ENCODE results near the gene ZNFX1.
"Not testable (repeated sequence)": the region's sequence is repeated elsewhere in the genome, so short reads cannot be mapped to it uniquely, and the experiment has no call there.

The ZNFX1 gene

GRCh38 chr20:49218739-49219090 lies 59.1 kb downstream of the ZNFX1 start:
- not testable (repeated sequence) for H3K27ac ChIP-seq (ENCODE audit: low read depth, low read length); H3K9me3 ChIP-seq (ENCODE audit: control insufficient read depth in 1 of 2, low read length in 2 of 2); H3K27me3 ChIP-seq (ENCODE audit: control insufficient read depth in 1 of 2, insufficient read depth in 2 of 2, low read length in 2 of 2)
- Histone ChIP-seq H3K9ac (ENCODE audit: low read depth in 1 of 2, low read length in 2 of 2) (peak overlapping the region; percentile 18 to 89), H3K36me3 (ENCODE audit: control insufficient read depth in 1 of 2, insufficient read depth in 2 of 2, low read length in 2 of 2) (peaks cover 5 to 20% of the 10 kb centered on the region in 2 donors), H3K4me1 (ENCODE audit: control insufficient read depth in 1 of 2, insufficient read depth in 2 of 2, low read length in 2 of 2) (peaks cover 12 to 14% of the 10 kb centered on the region in 2 donors), H3K4me3 (ENCODE audit: low read depth in 1 of 2, low read length in 2 of 2) (peak overlapping the region; percentile 21 to 88)

- H3K9me3 ChIP-seq (ENCODE audit: control insufficient read depth in 1 of 2, low read length in 2 of 2): no peaks in the 10 kb centered on the region
- no peaks in the 10 kb centered on the region for H3K27me3 ChIP-seq (ENCODE audit: control insufficient read depth in 1 of 2, insufficient read depth in 2 of 2, low read length in 2 of 2)
- peaks cover 4 to 8% of the 10 kb centered on the region in 2 donors for H3K36me3 ChIP-seq (ENCODE audit: control insufficient read depth in 1 of 2, insufficient read depth in 2 of 2, low read length in 2 of 2)
- H3K4me1 ChIP-seq (ENCODE audit: control insufficient read depth in 1 of 2, insufficient read depth in 2 of 2, low read length in 2 of 2): peaks cover 12 to 14% of the 10 kb centered on the region in 2 donors
- peak overlapping the region; percentile 22 for H3K27ac ChIP-seq (ENCODE audit: low read depth, low read length)
- H3K4me3 ChIP-seq (ENCODE audit: low read depth in 1 of 2, low read length in 2 of 2): peak overlapping the region in 1 of 2 donors; percentile 41
- H3K9ac ChIP-seq (ENCODE audit: low read depth in 1 of 2, low read length in 2 of 2): no peak overlapping the region
Measured at GRCh38 chr20:49216991-49217578, 60.8 kb downstream of the ZNFX1 start.

- Histone ChIP-seq H3K27ac (ENCODE audit: low read depth, low read length) (no peak overlapping the region), H3K36me3 (ENCODE audit: control insufficient read depth in 1 of 2, insufficient read depth in 2 of 2, low read length in 2 of 2) (no peaks in the 10 kb centered on the region), H3K9ac (ENCODE audit: low read depth in 1 of 2, low read length in 2 of 2) (no peak overlapping the region), H3K9me3 (ENCODE audit: control insufficient read depth in 1 of 2, low read length in 2 of 2) (peaks cover 0 to under 1% of the 10 kb centered on the region in 2 donors), H3K4me3 (ENCODE audit: low read depth in 1 of 2, low read length in 2 of 2) (no peak overlapping the region), H3K27me3 (ENCODE audit: control insufficient read depth in 1 of 2, insufficient read depth in 2 of 2, low read length in 2 of 2) (no peaks in the 10 kb centered on the region), H3K4me1 (ENCODE audit: control insufficient read depth in 1 of 2, insufficient read depth in 2 of 2, low read length in 2 of 2) (peaks cover 6 to 9% of the 10 kb centered on the region in 2 donors)
Measured at GRCh38 chr20:49215232-49215631, 62.6 kb downstream of the ZNFX1 start.

- no peak overlapping the region for H3K9ac ChIP-seq (ENCODE audit: low read depth in 1 of 2, low read length in 2 of 2)
- H3K4me1 ChIP-seq (ENCODE audit: control insufficient read depth in 1 of 2, insufficient read depth in 2 of 2, low read length in 2 of 2): peaks cover 3 to 8% of the 10 kb centered on the region in 2 donors
- no peaks in the 10 kb centered on the region for H3K27me3 ChIP-seq (ENCODE audit: control insufficient read depth in 1 of 2, insufficient read depth in 2 of 2, low read length in 2 of 2)
- H3K9me3 ChIP-seq (ENCODE audit: control insufficient read depth in 1 of 2, low read length in 2 of 2): peaks cover 3% of the 10 kb centered on the region in 2 donors
- H3K27ac ChIP-seq (ENCODE audit: low read depth, low read length): no peak overlapping the region
- H3K36me3 ChIP-seq (ENCODE audit: control insufficient read depth in 1 of 2, insufficient read depth in 2 of 2, low read length in 2 of 2): no peaks in the 10 kb centered on the region
- no peak overlapping the region for H3K4me3 ChIP-seq (ENCODE audit: low read depth in 1 of 2, low read length in 2 of 2)
Measured at GRCh38 chr20:49214571-49214970, 63.3 kb downstream of the ZNFX1 start.

GRCh38 chr20:49210757-49211110 lies 67.1 kb downstream of the ZNFX1 start:
- Histone ChIP-seq H3K36me3 (ENCODE audit: control insufficient read depth in 1 of 2, insufficient read depth in 2 of 2, low read length in 2 of 2) (no peaks in the 10 kb centered on the region), H3K9me3 (ENCODE audit: control insufficient read depth in 1 of 2, low read length in 2 of 2) (peaks cover 3% of the 10 kb centered on the region in 2 donors), H3K4me1 (ENCODE audit: control insufficient read depth in 1 of 2, insufficient read depth in 2 of 2, low read length in 2 of 2) (no peaks in the 10 kb centered on the region), H3K27me3 (ENCODE audit: control insufficient read depth in 1 of 2, insufficient read depth in 2 of 2, low read length in 2 of 2) (no peaks in the 10 kb centered on the region), H3K4me3 (ENCODE audit: low read depth in 1 of 2, low read length in 2 of 2) (no peak overlapping the region), H3K27ac (ENCODE audit: low read depth, low read length) (no peak overlapping the region), H3K9ac (ENCODE audit: low read depth in 1 of 2, low read length in 2 of 2) (no peak overlapping the region)

GRCh38 chr20:49210101-49210756 lies 67.6 kb downstream of the ZNFX1 start:
- H3K9ac ChIP-seq (ENCODE audit: low read depth in 1 of 2, low read length in 2 of 2): no peak overlapping the region
- no peak overlapping the region for H3K4me3 ChIP-seq (ENCODE audit: low read depth in 1 of 2, low read length in 2 of 2)
- peaks cover 3% of the 10 kb centered on the region in 2 donors for H3K9me3 ChIP-seq (ENCODE audit: control insufficient read depth in 1 of 2, low read length in 2 of 2)
- no peak overlapping the region for H3K27ac ChIP-seq (ENCODE audit: low read depth, low read length)
- no peaks in the 10 kb centered on the region for H3K4me1 ChIP-seq (ENCODE audit: control insufficient read depth in 1 of 2, insufficient read depth in 2 of 2, low read length in 2 of 2)
- H3K36me3 ChIP-seq (ENCODE audit: control insufficient read depth in 1 of 2, insufficient read depth in 2 of 2, low read length in 2 of 2): no peaks in the 10 kb centered on the region
- no peaks in the 10 kb centered on the region for H3K27me3 ChIP-seq (ENCODE audit: control insufficient read depth in 1 of 2, insufficient read depth in 2 of 2, low read length in 2 of 2)

- Histone ChIP-seq H3K4me3 (ENCODE audit: low read depth in 1 of 2, low read length in 2 of 2) (no peak overlapping the region), H3K27ac (ENCODE audit: low read depth, low read length) (no peak overlapping the region), H3K27me3 (ENCODE audit: control insufficient read depth in 1 of 2, insufficient read depth in 2 of 2, low read length in 2 of 2) (no peaks in the 10 kb centered on the region), H3K9ac (ENCODE audit: low read depth in 1 of 2, low read length in 2 of 2) (no peak overlapping the region), H3K4me1 (ENCODE audit: control insufficient read depth in 1 of 2, insufficient read depth in 2 of 2, low read length in 2 of 2) (no peaks in the 10 kb centered on the region), H3K9me3 (ENCODE audit: control insufficient read depth in 1 of 2, low read length in 2 of 2) (peaks cover 3% of the 10 kb centered on the region in 2 donors), H3K36me3 (ENCODE audit: control insufficient read depth in 1 of 2, insufficient read depth in 2 of 2, low read length in 2 of 2) (no peaks in the 10 kb centered on the region)
Measured at GRCh38 chr20:49207076-49207475, 70.8 kb downstream of the ZNFX1 start.

GRCh38 chr20:49203746-49204145 lies 74.1 kb downstream of the ZNFX1 start:
- Histone ChIP-seq H3K36me3 (ENCODE audit: control insufficient read depth in 1 of 2, insufficient read depth in 2 of 2, low read length in 2 of 2) (no peaks in the 10 kb centered on the region), H3K27ac (ENCODE audit: low read depth, low read length) (no peak overlapping the region), H3K9ac (ENCODE audit: low read depth in 1 of 2, low read length in 2 of 2) (no peak overlapping the region), H3K4me1 (ENCODE audit: control insufficient read depth in 1 of 2, insufficient read depth in 2 of 2, low read length in 2 of 2) (no peaks in the 10 kb centered on the region), H3K9me3 (ENCODE audit: control insufficient read depth in 1 of 2, low read length in 2 of 2) (no peaks in the 10 kb centered on the region), H3K27me3 (ENCODE audit: control insufficient read depth in 1 of 2, insufficient read depth in 2 of 2, low read length in 2 of 2) (no peaks in the 10 kb centered on the region), H3K4me3 (ENCODE audit: low read depth in 1 of 2, low read length in 2 of 2) (no peak overlapping the region)

- H3K27me3 ChIP-seq (ENCODE audit: control insufficient read depth in 1 of 2, insufficient read depth in 2 of 2, low read length in 2 of 2): no peaks in the 10 kb centered on the region
- no peaks in the 10 kb centered on the region for H3K9me3 ChIP-seq (ENCODE audit: control insufficient read depth in 1 of 2, low read length in 2 of 2)
- H3K4me1 ChIP-seq (ENCODE audit: control insufficient read depth in 1 of 2, insufficient read depth in 2 of 2, low read length in 2 of 2): no peaks in the 10 kb centered on the region
- no peak overlapping the region for H3K27ac ChIP-seq (ENCODE audit: low read depth, low read length)
- no peaks in the 10 kb centered on the region for H3K36me3 ChIP-seq (ENCODE audit: control insufficient read depth in 1 of 2, insufficient read depth in 2 of 2, low read length in 2 of 2)
- H3K9ac ChIP-seq (ENCODE audit: low read depth in 1 of 2, low read length in 2 of 2): no peak overlapping the region
- H3K4me3 ChIP-seq (ENCODE audit: low read depth in 1 of 2, low read length in 2 of 2): no peak overlapping the region
Measured at GRCh38 chr20:49203011-49203410, 74.8 kb downstream of the ZNFX1 start.

GRCh38 chr20:49199729-49200293 lies 78.0 kb downstream of the ZNFX1 start:
- Histone ChIP-seq H3K27me3 (ENCODE audit: control insufficient read depth in 1 of 2, insufficient read depth in 2 of 2, low read length in 2 of 2) (no peaks in the 10 kb centered on the region), H3K4me3 (ENCODE audit: low read depth in 1 of 2, low read length in 2 of 2) (no peak overlapping the region), H3K9me3 (ENCODE audit: control insufficient read depth in 1 of 2, low read length in 2 of 2) (no peaks in the 10 kb centered on the region), H3K36me3 (ENCODE audit: control insufficient read depth in 1 of 2, insufficient read depth in 2 of 2, low read length in 2 of 2) (no peaks in the 10 kb centered on the region), H3K27ac (ENCODE audit: low read depth, low read length) (no peak overlapping the region), H3K9ac (ENCODE audit: low read depth in 1 of 2, low read length in 2 of 2) (no peak overlapping the region), H3K4me1 (ENCODE audit: control insufficient read depth in 1 of 2, insufficient read depth in 2 of 2, low read length in 2 of 2) (no peaks in the 10 kb centered on the region)
